ENCODE results near the gene TBC1D2B.
"Not testable (repeated sequence)": the region's sequence is repeated elsewhere in the genome, so short reads cannot be mapped to it uniquely, and the experiment has no call there.

Gene TBC1D2B

GRCh38 chr15:77967798-77968197, 109.7 kb downstream of the TBC1D2B start:
- no peak for TF ChIP-seq CTCF (IDR thresholded peaks at IDR 0.05)
- no peaks in the 10 kb centered on the region for H3K4me1 ChIP-seq (ENCODE audit: control insufficient read depth in 1 of 2, insufficient read depth in 1 of 2, low read depth in 1 of 2, low read length in 1 of 2)
- H3K4me3 ChIP-seq (ENCODE audit: low read depth in 1 of 2, low read length in 1 of 2), result no peak overlapping the region
- H3K9me3 ChIP-seq, result no peaks in the 10 kb centered on the region
- no peak overlapping the region for H3K27ac ChIP-seq
- no peaks in the 10 kb centered on the region for H3K36me3 ChIP-seq
- no peaks in the 10 kb centered on the region for H3K27me3 ChIP-seq

- H3K9me3 ChIP-seq; H3K27me3 ChIP-seq; H3K4me3 ChIP-seq (ENCODE audit: low read depth in 1 of 2, low read length in 1 of 2); H3K27ac ChIP-seq; H3K36me3 ChIP-seq; H3K4me1 ChIP-seq (ENCODE audit: control insufficient read depth in 1 of 2, insufficient read depth in 1 of 2, low read depth in 1 of 2, low read length in 1 of 2): not testable (repeated sequence)
Observed at GRCh38 chr15:77967235-77967615, 110.3 kb downstream of the TBC1D2B start.

GRCh38 chr15:77966540-77967234, 110.8 kb downstream of the TBC1D2B start:
- Histone ChIP-seq H3K4me3 (ENCODE audit: low read depth in 1 of 2, low read length in 1 of 2) (no peak overlapping the region), H3K9me3 (no peaks in the 10 kb centered on the region), H3K4me1 (ENCODE audit: control insufficient read depth in 1 of 2, insufficient read depth in 1 of 2, low read depth in 1 of 2, low read length in 1 of 2) (no peaks in the 10 kb centered on the region), H3K36me3 (no peaks in the 10 kb centered on the region), H3K27me3 (no peaks in the 10 kb centered on the region), H3K27ac (no peak overlapping the region)
- peak; percentile 60 for TF ChIP-seq CTCF (IDR thresholded peaks at IDR 0.05)

GRCh38 chr15:77964193-77964592, 113.3 kb downstream of the TBC1D2B start:
- H3K27ac ChIP-seq, result no peak overlapping the region
- no peaks in the 10 kb centered on the region for H3K9me3 ChIP-seq
- no peaks in the 10 kb centered on the region for H3K27me3 ChIP-seq
- H3K36me3 ChIP-seq, result no peaks in the 10 kb centered on the region
- no peak for TF ChIP-seq CTCF (IDR thresholded peaks at IDR 0.05)
- peaks cover 5% of the 10 kb centered on the region in 2 experiments for H3K4me1 ChIP-seq (ENCODE audit: control insufficient read depth in 1 of 2, insufficient read depth in 1 of 2, low read depth in 1 of 2, low read length in 1 of 2)
- H3K4me3 ChIP-seq (ENCODE audit: low read depth in 1 of 2, low read length in 1 of 2), result no peak overlapping the region

GRCh38 chr15:77959432-77959879, 118.1 kb downstream of the TBC1D2B start:
- Histone ChIP-seq H3K27me3 (no peaks in the 10 kb centered on the region), H3K4me1 (ENCODE audit: control insufficient read depth in 1 of 2, insufficient read depth in 1 of 2, low read depth in 1 of 2, low read length in 1 of 2) (peaks cover 5% of the 10 kb centered on the region in 2 experiments), H3K9me3 (no peaks in the 10 kb centered on the region), H3K36me3 (no peaks in the 10 kb centered on the region), H3K27ac (no peak overlapping the region), H3K4me3 (ENCODE audit: low read depth in 1 of 2, low read length in 1 of 2) (no peak overlapping the region)
- peak; percentile 93 for TF ChIP-seq CTCF (IDR thresholded peaks at IDR 0.05)

- H3K4me1 ChIP-seq (ENCODE audit: control insufficient read depth in 1 of 2, insufficient read depth in 1 of 2, low read depth in 1 of 2, low read length in 1 of 2); H3K27me3 ChIP-seq; H3K9me3 ChIP-seq; H3K27ac ChIP-seq; H3K4me3 ChIP-seq (ENCODE audit: low read depth in 1 of 2, low read length in 1 of 2); H3K36me3 ChIP-seq: not testable (repeated sequence)
Observed at GRCh38 chr15:77958716-77959431, 118.6 kb downstream of the TBC1D2B start.

- H3K27ac ChIP-seq; H3K9me3 ChIP-seq; H3K4me1 ChIP-seq (ENCODE audit: control insufficient read depth in 1 of 2, insufficient read depth in 1 of 2, low read depth in 1 of 2, low read length in 1 of 2); H3K4me3 ChIP-seq (ENCODE audit: low read depth in 1 of 2, low read length in 1 of 2); H3K27me3 ChIP-seq; H3K36me3 ChIP-seq: not testable (repeated sequence)
Observed at GRCh38 chr15:77958021-77958420, 119.5 kb downstream of the TBC1D2B start.

GRCh38 chr15:77953926-77954325, 123.6 kb downstream of the TBC1D2B start:
- H3K9me3 ChIP-seq; H3K4me1 ChIP-seq (ENCODE audit: control insufficient read depth in 1 of 2, insufficient read depth in 1 of 2, low read depth in 1 of 2, low read length in 1 of 2); H3K27ac ChIP-seq; H3K36me3 ChIP-seq; H3K27me3 ChIP-seq; H3K4me3 ChIP-seq (ENCODE audit: low read depth in 1 of 2, low read length in 1 of 2): not testable (repeated sequence)

GRCh38 chr15:77952928-77953446, 124.5 kb downstream of the TBC1D2B start:
- H3K27me3 ChIP-seq; H3K36me3 ChIP-seq; H3K27ac ChIP-seq; H3K4me1 ChIP-seq (ENCODE audit: control insufficient read depth in 1 of 2, insufficient read depth in 1 of 2, low read depth in 1 of 2, low read length in 1 of 2); H3K9me3 ChIP-seq; H3K4me3 ChIP-seq (ENCODE audit: low read depth in 1 of 2, low read length in 1 of 2): not testable (repeated sequence)

Measured in neutrophil (primary cell).